ENCODE data around the gene HYCC1. TPM values are rescaled to one million over a fixed set of nuclear protein-coding genes. Genes with fewer than 3 reads are reported as not detected.
"Not testable (repeated sequence)": the region's sequence is repeated elsewhere in the genome, so short reads cannot be mapped to it uniquely, and the experiment has no call there.

Gene HYCC1
- 10 to 100 TPM; 22.5 to 26.7 (median 24.3) TPM for polyA plus RNA-seq (ENCODE audit: insufficient read length in 3 of 3)

GRCh38 chr7:23013715-23014649, at the start of gene HYCC1:
TSS of gene HYCC1 (minus strand) at chr7:23014130. CDS start at chr7:22991111, 23,019 bp downstream.
- DNase-seq (ENCODE audit: low read depth in 3 of 3, low spot score in 2 of 3) = peak; percentile 95 to 96 (median 95)

- DNase-seq (ENCODE audit: low read depth in 3 of 3, low spot score in 2 of 3) = no peak
Observed at GRCh38 chr7:23062452-23062851, 48.5 kb upstream of the HYCC1 start.

DNA sequence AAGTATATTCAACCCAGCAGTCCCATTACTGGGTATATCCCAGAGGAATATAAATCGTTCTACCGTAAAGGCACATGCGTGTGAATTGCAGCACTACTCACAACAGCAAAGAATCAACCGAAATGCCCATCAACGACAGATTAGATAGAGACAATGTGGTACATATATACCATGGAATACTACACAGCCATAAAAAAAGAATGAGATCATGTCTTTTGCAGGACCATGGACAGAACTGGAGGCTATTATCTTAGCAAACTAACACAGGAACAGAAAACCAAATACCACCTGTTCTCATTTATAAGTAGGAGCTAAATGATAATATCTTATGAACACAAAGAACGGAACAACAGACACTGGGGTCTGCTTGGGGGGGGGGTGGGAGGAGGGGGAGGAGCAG, 47.4 kb upstream of the HYCC1 start:
- DNase-seq (ENCODE audit: low read depth in 3 of 3, low spot score in 2 of 3) = no peak

- DNase-seq (ENCODE audit: low read depth in 3 of 3, low spot score in 2 of 3) = no peak
Observed at GRCh38 chr7:23058408-23059096, 44.6 kb upstream of the HYCC1 start.

GRCh38 chr7:23055582-23056178, 41.8 kb upstream of the HYCC1 start:
- DNase-seq (ENCODE audit: low read depth in 3 of 3, low spot score in 2 of 3) = no peak

DNA sequence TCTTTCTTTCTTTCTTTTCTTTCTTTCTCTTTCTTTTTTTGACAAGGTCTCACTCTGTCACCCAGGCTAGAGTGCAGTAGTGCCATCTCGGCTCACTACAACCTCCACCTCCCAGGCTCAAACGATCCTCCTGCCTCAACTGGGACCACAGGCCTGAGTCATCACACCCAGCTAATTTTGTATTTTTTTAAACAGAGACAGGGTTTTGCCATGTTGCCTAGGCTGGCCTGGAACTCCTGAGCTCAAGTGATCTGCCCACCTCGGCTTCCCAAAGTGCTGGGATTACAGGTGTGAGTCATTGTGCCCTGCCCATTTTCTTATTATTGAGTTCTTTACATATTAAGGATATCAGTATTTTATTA, 37.2 kb upstream of the HYCC1 start:
- DNase-seq (ENCODE audit: low read depth in 3 of 3, low spot score in 2 of 3) = not testable (repeated sequence)

- not testable (repeated sequence) for DNase-seq (ENCODE audit: low read depth in 3 of 3, low spot score in 2 of 3)
Observed at GRCh38 chr7:23046336-23046735, 32.4 kb upstream of the HYCC1 start.

GRCh38 chr7:23045086-23045485, 31.2 kb upstream of the HYCC1 start:
- DNase-seq (ENCODE audit: low read depth in 3 of 3, low spot score in 2 of 3) = not testable (repeated sequence)

- no peak for DNase-seq (ENCODE audit: low read depth in 3 of 3, low spot score in 2 of 3)
Observed at GRCh38 chr7:23044581-23044980, 30.7 kb upstream of the HYCC1 start.

- no peak for DNase-seq (ENCODE audit: low read depth in 3 of 3, low spot score in 2 of 3)
Observed at GRCh38 chr7:23043441-23043840, 29.5 kb upstream of the HYCC1 start.

DNA sequence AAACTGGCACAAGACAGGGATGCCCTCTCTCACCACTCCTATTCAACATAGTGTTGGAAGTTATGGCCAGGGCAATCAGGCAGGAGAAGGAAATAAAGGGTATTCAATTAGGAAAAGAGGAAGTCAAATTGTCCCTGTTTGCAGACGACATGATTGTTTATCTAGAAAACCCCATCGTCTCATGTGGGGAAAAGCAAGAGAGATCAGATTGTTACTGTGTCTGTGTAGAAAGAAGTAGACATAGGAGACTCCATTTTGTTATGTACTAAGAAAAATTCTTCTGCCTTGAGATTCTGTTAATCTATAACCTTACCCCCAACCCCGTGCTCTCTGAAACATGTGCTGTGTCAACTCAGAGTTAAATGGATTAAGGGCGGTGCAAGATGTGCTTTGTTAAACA, 25.7 kb upstream of the HYCC1 start:
- DNase-seq (ENCODE audit: low read depth in 3 of 3, low spot score in 2 of 3) = not testable (repeated sequence)

GRCh38 chr7:23035542-23036371, 21.8 kb upstream of the HYCC1 start:
- not testable (repeated sequence) for DNase-seq (ENCODE audit: low read depth in 3 of 3, low spot score in 2 of 3)

GRCh38 chr7:23027261-23027660, 13.3 kb upstream of the HYCC1 start:
- no peak for DNase-seq (ENCODE audit: low read depth in 3 of 3, low spot score in 2 of 3)

GRCh38 chr7:23026164-23026563, 12.2 kb upstream of the HYCC1 start:
- DNase-seq (ENCODE audit: low read depth in 3 of 3, low spot score in 2 of 3) = no peak

DNA sequence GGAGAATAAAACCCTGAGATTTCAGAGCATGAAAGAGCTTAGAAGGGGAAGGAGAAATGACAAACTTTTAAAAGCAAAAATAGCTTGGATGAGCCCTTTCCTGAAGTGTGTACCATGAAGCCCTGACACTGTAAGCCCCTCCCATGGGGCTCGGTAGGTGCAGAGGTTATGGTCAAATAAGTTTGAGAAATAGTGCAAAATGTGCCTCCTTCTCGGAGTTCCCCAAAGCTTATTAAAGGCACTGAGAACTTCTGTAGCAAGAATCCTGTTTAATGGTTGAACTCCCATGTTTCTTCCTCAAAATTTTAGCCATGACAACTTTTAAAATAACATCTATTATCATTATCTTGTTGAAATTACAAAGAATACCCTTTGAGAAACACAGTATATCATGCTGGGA, 10.5 kb upstream of the HYCC1 start:
- DNase-seq (ENCODE audit: low read depth in 3 of 3, low spot score in 2 of 3) = no peak

DNA sequence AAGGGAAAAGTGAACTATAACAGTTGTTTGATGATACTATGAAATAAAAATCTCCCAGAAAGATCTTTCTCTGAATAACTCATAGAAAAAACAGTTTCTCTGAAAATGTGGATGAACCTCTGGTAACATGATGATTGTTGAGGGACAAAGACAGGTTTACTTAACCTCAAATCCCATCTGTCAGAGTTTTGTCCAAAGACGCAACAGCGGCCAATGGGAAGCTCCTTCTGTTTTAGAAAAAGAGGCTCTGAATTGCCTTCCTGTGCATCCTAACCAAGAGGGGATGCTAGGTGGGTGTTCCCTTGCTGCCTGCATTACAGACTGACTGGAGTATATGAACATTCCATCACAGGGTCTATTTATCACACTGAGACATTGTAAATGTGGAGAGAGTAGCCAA, 8.9 kb upstream of the HYCC1 start:
- no peak for DNase-seq (ENCODE audit: low read depth in 3 of 3, low spot score in 2 of 3)

- DNase-seq (ENCODE audit: low read depth in 3 of 3, low spot score in 2 of 3) = peak in 1 of 3 donors; percentile 48
Observed at GRCh38 chr7:23022258-23022769, 8.4 kb upstream of the HYCC1 start.

DNA sequence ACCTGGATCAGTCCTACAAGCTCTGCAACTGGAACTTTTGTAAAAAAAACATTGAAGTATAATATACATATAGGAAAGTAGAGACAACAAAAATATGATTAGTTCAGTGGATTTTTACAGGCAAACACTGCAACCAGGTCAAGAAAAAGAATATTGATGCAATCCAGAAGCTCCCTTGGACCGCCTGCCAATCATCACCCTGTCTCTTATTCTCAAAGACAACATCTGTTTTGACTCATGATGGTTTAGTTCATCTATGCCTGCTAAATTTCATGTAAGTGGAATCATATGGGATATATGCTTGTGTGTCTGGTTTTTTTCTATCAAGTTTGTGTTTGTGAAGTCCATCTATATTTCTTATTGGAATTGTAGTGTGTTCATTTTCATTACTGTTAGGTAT, 7.7 kb upstream of the HYCC1 start:
- DNase-seq (ENCODE audit: low read depth in 3 of 3, low spot score in 2 of 3) = no peak

GRCh38 chr7:23020742-23021401, 6.9 kb upstream of the HYCC1 start:
- DNase-seq (ENCODE audit: low read depth in 3 of 3, low spot score in 2 of 3) = no peak

DNA sequence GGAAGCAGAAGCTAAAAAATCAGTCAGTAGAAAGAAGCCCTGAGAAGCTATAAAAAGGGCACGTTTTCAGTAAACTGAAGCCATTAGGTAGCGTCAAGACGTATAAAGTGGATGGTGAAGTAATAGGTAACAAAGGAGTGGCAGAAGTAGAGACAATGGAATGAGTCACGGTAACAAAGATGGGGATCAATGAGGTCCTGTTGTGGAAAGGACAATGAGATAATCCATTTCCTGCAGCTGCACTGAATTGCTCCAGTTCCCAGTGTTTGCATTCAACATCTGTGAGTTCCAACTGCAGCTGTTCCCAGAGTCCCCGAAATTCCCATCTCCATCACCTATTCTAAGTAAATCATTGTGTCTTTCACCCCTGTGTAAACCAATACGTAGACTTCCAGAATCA, 4.8 kb upstream of the HYCC1 start:
- no peak for DNase-seq (ENCODE audit: low read depth in 3 of 3, low spot score in 2 of 3)
